T1000 (cell line): ENCODE results near the gene KEAP1.
"Not testable (repeated sequence)": the region's sequence is repeated elsewhere in the genome, so short reads cannot be mapped to it uniquely, and the experiment has no call there.

ENCODE experiments used
- DNase-seq: peaks from one replicate; lab custom pipeline; 2025; ENCODE audit warnings: mixed read lengths; lab: John Stamatoyannopoulos, UW

The KEAP1 gene

DNA sequence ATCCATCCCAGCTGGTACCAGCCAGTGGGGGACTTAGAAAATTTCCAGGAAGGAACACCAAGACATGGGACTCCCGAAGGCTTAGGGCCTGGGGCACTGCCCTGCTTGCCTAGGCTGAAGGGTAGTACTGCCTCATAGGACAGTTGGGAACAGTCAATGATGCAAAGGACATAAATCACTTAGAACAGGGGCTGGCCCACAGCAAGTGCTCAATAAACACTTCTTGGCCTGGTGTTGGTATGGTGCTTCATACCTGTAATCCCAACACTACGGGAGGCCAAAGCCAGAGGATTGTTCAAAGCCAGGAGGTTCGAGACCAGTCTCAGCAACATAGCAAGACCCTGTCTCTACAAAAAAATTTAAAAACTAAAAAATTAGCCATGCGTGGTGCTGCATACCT is 5.8 kb downstream of the KEAP1 start:
- no peak for DNase-seq

DNA sequence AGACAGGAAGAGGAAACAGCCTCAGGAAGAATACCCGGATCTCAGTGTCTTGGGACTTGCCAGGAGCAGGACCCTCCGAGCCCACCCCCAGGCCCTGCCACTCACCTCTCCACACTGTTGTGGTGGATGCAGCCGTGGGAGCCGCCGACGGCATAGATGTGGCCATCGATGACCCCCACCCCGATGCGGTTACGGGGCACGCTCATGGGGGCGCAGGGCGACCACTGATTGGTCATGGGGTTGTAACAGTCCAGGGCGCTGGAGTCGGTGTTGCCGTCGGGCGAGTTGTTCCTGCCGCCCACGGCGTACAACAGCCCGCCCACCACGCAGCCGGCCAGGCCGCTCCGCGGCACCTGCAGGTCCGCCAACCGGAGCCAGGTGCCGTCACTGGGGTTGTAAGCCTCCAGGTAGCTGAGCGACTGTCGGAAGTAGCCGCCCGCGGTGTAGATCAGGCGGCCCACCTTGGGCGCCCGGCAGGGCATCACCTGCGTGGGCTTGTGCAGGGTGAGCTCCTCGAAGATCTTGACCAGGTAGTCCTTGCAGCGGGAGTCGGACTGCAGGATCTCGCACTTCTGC is 11.6 kb downstream of the KEAP1 start:
- no peak for DNase-seq

DNA sequence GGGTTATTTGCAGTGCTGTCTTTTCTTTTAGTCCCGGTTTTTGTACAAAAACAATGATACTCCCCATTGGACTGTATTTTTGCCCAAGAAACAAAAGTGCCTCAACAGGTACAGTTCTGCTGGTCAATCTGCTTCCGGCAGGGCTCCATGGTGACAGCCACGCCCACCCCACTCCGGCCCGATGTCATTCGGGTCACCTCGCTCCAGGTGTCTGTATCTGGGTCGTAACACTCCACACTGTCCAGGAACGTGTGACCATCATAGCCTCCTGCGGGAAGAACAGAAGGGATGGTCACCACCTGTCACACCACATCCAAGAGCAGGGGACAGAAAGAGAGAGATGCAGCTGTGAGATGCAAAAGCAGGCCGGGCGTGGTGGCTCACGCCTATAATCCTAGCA is 16.6 kb downstream of the KEAP1 start:
- DNase-seq: no peak

DNA sequence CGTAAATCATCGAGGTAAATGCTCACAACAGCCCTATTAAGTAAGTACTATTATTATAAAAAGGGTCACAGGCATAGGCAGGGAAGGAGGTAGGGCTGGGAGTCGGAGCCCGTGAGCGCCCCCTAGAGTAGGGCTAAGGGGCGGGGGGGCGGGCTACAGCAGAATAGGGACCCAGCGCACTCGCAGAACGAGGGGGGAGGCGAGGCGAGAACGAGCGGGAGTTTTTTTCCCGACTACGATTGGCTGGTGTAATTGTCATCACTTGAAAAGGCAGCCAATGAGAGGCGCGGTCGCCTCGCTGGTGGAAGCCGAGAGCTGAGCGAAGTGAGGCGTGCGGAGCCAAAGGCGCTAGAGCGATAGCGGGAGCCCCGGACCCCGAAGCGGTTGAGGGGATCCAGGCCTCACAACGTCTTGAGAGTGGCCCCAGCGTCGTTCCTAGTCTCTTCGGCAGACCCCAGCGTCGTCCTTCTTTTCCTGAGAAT is 24.2 kb downstream of the KEAP1 start:
- DNase-seq: peak; percentile 71

DNA sequence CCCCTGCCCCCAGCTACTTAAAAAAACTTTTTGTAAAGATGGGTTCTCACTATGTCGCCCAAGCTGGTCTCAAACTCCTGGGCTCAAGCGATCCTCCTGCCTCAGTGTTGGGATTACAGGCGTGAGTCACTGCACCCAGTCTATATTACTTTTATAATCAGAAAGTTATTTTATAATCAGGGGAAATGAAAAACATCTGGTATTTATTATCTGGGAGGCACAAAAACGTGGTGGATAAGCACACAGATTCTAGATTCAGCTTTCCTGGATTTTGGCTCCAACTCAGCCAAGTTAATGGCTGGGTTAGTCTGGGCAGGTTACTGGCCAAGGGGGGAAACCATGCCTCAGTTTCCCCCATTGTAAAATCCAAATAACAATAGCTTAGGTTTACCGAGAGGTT is 24.7 kb downstream of the KEAP1 start:
- DNase-seq: no peak

DNA sequence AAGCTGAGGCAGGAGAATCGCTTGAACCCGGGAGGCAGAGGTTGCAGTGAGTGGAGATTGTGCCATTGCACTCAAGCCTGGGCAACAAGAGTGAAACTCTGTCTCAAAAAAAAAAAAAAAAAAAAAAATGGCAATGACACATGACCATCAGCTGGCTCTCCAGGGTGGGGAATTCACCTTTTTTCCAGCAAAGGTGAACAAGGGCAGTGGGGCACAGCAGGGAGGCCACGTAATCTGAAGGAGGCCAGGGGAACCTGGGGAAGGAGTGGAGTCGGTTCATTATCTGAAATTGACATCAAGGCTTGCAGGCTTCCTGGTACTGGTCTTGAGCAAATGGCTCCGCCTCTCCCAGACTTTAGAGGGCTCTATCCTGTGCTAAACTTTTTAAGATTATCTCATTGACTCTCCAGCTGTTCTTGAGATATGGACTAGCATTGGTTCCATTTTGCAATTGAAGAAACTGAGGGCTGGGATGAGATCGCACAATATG is 28.1 kb downstream of the KEAP1 start:
- DNase-seq: no peak

DNA sequence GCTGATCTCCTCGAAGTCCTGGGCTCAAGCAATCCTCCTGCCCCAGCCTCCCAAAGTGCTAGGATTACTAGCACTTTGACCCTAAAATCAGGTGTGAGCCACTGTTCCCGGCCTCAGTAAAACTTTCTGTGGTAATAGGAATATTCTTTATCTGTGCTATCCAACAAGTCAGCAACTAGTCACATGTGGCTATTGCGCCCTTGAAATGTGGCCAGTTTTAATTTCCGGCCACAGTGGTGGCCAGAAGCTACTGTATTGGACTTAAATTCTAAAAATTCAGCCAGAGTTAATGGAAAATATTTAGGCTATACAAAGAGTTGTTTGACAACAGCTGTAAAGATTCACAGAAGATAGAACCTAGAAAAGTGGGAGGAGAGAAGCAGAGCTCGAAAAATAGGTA is 30.0 kb downstream of the KEAP1 start:
- DNase-seq: no peak

DNA sequence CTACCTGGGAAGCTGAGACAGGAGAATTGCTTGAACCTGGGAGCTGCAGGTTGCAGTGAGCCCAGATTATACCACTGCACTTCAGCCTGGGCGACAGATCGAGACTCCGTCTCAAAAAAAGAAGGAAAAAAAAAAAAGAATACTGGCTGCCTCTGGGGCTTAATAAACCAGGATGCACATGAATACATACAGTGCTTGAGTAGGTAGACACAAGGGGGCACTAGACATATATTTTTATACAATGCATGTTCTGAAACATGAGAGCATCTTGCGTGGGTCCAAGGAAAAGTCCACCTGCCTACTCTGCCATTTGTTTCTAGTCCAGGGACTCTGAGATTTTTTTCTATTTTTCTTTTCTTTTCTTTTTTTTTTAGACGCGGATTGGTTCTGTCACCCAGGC is 31.2 kb downstream of the KEAP1 start:
- no peak for DNase-seq

DNA sequence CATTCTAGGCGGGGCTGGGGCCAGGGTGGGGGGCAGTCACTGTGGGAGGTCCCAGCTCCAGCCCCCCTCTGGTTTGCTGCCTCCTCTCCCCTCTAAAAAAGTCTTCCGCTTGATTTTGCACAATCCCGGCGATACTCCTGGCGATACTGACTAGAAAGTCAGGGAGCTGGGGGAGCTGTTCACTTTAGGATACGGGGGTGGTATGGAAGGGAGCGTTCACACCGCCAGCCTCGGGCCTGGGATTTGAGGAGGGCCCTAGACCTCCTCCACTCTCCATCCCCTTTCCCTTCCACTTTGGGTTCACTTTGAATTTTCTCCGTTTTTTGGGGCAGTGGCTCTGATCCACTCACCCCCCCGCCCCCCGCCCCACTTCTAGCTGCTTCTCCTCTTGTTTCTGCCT is 35.0 kb downstream of the KEAP1 start:
- DNase-seq: no peak

DNA sequence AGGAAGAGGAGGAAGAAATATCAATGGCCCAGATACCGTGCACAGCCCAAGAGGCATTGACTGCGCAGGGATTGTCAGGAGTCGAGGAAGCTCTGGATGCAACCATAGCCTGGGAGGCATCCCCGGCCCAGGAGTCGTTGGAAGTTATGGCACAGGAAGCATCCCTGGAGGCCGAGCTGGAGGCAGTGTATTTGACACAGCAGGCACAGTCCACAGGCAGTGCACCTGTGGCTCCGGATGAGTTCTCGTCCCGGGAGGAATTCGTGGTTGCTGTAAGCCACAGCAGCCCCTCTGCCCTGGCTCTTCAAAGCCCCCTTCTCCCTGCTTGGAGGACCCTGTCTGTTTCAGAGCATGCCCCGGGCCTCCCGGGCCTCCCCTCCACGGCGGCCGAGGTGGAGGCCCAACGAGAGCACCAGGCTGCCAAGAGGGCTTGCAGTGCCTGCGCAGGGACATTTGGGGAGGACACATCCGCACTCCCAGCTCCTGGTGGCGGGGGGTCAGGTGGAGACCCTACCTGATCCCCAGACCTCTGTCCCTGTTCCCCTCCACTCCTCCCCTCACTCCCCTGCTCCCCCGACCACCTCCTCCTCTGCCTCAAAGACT is 36.0 kb downstream of the KEAP1 start:
- no peak for DNase-seq

DNA sequence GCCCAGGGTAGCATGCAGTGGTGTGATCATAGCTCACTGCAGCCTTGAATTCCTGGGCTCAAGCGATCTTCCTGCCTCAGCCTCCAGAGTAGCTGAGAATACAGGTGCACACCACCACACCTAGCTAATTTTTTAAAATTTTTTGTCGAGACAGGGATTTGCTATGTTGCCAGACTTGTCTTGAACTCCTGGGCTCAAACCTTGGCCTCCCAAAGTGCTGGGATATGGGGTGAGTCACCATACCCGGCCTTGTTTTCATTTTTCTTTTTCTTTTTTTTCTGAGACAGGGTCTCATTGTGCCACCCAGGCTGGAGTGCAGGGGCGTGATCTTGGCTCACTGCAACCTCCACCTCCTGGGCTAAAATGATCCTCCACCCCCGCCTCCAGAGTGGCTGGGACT is 38.7 kb downstream of the KEAP1 start:
- DNase-seq: no peak

DNA sequence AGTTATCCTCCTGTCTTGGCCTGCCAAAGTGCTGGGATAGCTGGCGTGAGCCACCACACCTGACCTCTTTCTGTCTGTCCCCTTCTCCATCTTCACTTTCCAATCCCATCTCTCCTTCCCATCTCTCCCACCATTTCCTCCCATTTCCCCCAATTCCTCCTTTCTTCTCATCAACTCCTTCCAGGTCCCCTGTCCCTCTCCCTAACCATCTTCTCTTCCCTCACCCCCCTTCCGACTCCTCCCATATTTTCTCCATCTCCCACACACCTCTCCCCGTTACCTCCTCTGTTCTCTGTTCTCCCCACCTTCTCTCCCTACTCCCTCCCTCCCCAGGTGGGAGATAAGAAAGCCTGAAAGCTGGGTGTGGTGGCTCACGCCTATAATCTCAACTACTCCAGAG is 40.6 kb downstream of the KEAP1 start:
- DNase-seq: no peak

DNA sequence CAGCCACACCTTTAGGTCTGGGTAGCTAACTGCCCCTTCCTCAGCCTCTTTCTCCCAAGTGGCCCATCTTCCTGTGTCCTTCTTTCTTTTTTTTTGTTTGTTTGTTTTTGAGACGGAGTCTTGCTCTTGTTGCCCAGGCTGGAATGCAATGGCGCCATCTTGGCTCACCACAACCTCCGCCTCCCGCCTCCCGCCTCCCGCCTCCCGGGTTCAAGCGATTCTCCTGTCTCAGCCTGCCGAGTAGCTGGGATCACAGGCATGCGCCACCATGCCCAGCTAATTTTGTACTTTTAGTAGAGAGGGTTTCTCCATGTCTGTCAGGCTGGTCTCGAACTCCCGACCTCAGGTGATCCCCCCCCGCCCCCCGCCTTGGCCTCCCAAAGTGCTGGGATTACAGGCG is 41.1 kb downstream of the KEAP1 start:
- not testable (repeated sequence) for DNase-seq

DNA sequence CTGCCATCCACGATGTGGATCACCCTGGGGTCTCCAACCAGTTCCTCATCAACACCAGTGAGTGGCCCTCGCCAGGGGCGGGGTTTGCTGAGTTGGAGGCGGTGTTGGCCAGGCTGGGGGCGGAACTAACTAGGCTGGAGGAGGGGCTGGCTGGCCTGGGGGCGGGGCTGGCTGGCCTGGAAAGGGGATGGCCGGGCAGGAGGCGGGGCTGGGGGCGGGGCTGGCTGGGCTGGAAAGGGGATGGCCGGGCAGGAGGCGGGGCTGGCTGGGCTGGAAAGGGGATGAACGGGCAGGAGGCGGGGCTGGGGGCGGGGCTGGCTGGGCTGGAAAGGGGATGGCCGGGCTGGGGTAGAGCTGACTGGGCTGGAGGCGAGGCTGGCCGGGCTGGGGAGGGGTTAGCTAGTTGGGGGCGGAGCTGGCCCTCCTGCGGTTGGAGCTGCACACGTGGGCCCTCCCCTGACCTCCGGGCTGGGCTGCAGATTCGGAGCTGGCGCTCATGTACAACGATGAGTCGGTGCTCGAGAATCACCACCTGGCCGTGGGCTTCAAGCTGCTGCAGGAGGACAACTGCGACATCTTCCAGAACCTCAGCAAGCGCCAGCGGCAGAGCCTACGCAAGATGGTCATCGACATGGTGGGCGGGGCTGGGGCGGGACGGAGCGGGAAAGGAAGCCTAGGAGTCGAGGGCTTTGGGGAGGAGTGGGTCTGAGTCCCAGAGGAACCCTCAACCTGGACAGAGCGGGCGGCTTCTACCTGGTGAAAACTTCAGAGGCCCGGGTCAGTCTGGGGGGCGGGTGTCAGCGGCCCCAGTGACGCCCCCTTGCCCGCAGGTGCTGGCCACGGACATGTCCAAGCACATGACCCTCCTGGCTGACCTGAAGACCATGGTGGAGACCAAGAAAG is 41.9 kb downstream of the KEAP1 start:
- DNase-seq: peak; percentile 92

DNA sequence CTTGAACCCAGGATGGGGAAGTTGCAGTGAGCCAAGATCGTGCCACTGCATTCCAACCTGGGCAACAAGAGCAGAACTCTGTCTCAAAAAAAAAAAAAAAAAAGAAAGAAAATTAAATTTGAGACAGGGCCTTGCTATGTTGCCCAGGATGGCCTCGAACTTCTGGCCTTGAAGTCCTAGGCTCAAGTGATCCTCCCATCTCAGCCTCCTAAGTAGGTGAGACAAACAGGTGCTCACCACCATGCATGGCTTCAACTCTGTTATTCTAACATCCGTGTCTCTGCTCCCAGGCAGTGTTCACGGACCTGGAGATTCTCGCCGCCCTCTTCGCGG is 42.5 kb downstream of the KEAP1 start:
- no peak for DNase-seq

DNA sequence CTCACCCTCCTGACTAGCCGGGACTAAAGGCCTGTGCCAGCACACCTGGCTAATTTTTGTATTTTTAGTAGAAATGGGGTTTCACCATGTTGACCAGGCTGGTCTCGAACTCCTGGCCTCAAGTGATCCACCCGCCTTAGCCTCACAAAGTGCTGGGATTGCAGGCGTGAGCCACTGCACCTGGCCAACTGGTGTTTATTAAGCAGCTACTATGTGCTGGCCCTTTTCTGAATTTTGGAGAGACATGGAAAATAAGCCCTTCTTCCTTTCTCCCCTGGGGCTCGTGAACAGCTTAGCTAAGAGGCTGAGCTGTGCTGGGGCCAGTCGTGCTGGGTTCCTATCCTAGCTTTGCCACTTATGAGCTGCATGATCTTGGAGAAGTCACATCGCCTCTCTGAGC is 44.4 kb downstream of the KEAP1 start:
- not testable (repeated sequence) for DNase-seq

DNA sequence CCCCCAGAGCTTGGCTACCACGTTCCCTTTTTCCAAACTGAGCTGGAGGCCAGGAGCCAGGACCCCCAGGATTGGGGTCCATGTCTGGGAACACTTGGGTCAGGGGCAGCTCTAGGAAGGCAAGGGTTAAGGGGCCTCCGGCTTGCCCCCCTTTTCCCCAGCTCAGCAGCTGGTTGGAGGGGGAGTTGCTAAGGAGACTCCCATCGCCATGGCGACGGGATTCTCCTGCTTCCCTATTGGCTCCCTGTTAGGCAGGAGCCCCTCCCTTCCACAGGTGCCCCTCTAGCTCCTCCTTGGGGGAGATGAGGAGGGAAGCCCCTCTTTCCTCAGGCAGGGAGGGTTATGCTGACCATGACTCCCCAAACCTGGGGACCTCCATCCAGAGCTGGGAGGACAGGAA is 48.9 kb downstream of the KEAP1 start:
- no peak for DNase-seq

DNA sequence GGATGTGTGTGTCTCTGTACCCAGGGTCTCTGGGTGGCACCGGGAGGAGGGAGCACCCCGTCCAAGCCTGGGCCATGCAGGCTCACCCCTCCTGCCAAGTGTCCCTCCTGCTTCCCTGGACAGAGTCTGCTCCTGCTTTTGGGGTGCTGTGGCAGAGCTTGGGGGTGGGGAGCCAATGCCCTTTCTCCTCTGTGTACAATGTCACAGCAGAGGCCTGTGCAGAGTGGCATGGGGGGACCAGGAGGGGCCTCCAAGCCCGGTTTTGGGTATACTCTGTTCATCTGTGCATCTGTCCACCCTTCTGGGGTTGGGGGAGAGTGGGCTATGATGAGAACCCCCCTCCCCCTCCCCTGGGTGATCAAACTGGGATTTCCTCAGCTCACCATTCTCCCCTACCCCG is 49.3 kb downstream of the KEAP1 start:
- no peak for DNase-seq

DNA sequence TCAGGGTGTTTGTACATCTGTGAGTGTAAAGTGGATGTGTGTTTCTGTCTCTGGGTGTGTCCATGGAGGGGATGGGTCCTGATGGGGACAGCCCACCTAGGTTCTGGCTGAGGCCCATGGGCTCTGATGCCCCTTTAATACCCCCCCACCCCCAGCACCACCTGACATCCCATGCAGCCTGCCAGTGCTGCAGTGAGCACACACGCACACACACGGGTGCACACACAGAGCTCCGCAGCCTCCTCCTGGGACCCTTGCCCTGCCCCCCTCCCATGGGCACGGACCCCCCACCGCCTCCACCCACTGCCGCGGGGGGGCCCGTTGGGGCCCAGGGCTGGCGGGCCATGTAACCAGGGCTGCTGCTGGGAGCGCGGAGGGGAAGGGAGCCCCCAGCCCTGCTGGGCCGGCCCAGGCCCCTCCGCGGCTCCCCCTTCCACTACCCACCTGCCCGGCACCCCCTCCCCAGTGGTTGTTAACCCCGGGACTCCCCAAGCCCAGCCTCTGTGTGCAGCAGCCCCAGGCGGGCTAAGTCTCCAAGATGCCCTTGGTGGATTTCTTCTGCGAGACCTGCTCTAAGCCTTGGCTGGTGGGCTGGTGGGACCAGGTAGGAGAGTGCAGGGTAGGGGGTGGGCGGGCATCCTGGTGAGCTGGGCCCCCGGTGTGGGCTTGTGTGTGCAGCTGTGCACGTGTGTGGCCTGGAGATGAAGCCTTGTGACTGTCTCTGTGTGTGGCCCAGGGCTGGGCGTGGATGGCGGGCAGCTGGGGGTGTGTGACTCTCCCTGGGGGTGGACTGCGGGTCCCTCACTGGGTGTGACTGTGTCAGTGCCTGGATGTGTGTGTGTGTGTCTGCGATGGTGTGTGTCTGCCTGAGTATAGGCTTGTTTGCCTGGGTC is 50.2 kb downstream of the KEAP1 start:
- no peak for DNase-seq

DNA sequence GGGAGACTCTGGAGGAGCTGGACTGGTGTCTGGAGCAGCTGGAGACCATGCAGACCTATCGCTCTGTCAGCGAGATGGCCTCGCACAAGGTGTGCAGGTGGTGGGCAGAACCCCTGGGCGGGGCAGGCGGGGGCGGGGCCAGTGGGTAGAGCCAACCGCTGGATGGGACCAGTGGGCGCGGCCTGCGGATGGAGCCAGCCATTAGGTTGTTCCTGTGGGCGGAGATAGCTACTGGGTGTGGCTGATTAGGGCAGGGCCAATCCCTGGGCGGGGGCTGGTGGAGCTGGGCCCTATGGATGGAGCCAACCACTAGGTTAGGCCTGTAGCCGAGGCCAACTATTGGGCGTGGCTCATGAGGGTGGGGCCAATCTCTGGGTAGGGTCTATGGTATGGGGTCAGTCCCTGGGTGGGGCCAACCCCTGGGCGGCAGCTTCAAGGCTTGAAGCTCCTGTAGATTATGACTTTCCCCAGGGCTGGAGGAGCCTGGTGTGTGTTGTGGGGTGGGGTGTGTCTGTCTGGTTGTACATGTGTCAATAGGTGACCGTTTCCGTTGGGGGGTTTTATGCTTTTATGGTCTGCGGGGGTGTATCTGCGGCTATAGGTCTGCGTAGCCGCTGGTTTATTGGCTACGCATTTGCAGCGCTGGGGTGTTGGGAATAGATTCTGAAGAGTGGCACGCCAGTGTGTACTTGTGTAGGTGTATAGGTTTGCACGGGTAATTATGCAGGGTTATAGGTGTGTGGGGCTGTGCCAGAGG is 52.1 kb downstream of the KEAP1 start:
- no peak for DNase-seq

DNA sequence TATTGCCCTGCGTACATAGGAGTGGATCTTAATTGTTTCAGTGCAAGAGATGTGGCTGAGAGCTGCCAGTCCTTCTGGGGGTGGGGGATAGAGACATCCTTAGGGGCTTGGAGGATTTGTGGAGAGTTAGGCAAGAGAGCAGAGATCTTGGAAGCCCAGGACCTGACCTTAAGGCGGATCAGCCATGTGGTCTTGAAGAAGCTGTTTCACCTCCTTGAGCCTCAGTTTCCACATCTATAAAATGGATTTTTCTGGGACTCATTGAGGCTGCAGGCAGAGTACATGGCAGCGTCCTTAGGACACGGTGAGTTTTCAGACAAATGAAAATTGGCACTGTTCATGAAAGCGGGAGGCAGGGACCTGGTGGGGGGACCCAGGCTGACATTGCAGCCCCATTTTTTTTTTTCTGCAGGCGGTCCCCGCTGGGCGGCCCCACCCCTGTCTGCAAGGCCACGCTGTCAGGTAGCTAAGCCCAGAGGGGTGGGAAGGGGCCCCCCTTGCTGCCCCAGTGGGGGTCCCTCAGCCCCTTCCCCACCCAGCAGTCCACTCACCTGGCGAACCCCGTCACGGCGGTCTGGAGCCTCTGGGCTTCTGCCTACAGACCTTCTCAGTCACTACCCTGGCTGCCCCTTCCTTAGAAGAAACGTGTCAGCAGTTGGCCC is 52.8 kb downstream of the KEAP1 start:
- DNase-seq: no peak
